Measurements from ENCODE around the gene NBDY.

DNA sequence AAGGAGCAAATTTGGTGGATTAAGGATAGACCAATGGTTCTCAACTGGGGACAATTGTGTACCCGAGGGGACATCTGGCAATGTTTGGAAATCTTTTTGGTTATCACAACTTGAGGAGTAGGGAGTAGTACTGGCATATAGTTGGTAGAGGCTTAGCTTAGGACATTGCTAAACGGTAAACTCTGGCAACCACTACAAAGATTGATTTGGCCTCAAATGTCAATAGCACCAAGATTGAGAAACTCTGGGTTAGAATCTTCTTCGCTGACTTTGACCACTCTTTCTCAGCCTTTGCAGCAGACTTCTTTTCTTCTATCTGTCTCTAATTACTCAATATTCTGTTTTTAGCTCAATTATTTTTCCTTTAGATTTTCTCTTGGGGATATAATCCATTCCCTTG lies 1.5 kb upstream of the NBDY start:
- TF ChIP-seq, protein P1, sequence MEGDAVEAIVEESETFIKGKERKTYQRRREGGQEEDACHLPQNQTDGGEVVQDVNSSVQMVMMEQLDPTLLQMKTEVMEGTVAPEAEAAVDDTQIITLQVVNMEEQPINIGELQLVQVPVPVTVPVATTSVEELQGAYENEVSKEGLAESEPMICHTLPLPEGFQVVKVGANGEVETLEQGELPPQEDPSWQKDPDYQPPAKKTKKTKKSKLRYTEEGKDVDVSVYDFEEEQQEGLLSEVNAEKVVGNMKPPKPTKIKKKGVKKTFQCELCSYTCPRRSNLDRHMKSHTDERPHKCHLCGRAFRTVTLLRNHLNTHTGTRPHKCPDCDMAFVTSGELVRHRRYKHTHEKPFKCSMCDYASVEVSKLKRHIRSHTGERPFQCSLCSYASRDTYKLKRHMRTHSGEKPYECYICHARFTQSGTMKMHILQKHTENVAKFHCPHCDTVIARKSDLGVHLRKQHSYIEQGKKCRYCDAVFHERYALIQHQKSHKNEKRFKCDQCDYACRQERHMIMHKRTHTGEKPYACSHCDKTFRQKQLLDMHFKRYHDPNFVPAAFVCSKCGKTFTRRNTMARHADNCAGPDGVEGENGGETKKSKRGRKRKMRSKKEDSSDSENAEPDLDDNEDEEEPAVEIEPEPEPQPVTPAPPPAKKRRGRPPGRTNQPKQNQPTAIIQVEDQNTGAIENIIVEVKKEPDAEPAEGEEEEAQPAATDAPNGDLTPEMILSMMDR (conservative IDR thresholded peaks at IDR 0.05; ENCODE audit: low read length), result no peak
- no peak for TF ChIP-seq EZH2phosphoT487 (IDR thresholded peaks at IDR 0.05; ENCODE audit: borderline replicate concordance, low read depth, low read length)
